NK-92 (cell line): ENCODE data around the gene ZNF22.

Experiments used
- DNase-seq: peaks from one replicate; lab custom pipeline; 2025; ENCODE audit not compliant: unreplicated experiment; lab: John Stamatoyannopoulos, UW

The ZNF22 gene

DNA sequence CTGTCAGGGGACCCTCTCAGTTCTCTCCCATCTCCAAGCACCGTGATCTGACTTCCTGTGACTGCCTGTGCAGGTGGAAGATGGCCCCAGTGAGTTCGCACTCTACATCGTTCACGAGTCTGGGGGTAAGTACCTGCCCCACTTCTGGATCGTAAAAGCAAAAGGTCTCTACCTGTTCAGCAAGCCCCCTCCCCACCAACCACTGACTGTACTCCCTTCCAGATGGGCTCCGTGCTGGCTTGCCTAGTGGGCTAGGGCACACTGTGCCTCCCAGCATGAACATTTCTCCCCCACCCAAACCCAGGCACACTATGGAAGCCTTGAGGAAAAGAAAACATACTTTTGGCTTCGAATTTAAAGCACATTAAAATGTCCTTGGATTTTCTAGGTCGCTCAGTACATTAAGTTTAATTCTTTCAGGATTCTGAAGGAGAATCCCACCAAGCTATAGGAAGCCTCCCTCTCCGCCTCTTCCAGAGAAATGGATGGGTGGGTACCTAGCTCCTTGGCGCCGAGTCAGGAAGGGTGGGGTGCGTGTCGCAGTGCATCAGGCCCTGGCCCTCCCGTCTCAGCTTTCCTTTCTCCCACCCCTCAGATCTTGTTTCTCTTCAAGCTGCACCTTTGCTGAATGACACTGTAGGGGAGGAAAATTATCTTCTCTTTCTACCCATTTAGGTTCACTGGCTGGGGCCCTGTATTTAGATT is 11.0 kb upstream of the ZNF22 start:
- no peak for DNase-seq

DNA sequence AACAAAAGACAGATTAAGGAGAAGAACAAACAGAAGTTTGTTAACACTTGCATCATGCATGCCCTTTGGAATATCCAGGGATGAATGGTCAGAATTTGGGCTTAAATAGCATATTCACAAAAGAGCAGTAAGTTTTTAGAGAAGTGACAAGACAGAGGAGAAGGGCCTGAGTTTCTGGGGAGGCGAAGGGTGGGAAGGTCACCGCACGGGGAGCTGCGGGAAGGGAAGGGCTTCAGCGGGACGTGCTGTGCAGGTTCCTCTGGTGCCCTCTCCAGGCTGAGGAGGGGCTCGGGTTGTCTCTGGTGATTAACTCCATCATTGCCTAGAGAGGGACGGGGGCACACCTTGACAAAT is 10.4 kb upstream of the ZNF22 start:
- no peak for DNase-seq

DNA sequence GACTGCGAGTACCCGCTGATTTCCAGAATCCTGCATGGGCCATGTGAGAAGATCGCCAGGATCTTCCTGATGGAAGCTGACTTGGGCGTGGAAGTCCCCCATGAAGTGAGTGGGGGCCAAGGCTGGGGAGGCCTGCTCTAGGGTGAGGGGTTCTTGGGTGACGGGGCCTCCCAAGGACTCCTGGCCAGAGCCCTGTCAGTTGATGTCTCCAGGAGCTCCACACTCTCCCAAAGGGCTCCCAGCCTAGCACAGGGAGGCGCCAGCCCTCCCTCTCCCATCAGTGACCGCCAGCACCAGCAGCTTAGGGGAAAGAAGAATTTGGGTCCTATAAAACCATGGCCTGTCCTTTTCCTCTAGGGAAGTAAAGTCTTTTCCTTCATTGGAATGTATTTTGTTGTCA is 9.8 kb upstream of the ZNF22 start:
- no peak for DNase-seq

DNA sequence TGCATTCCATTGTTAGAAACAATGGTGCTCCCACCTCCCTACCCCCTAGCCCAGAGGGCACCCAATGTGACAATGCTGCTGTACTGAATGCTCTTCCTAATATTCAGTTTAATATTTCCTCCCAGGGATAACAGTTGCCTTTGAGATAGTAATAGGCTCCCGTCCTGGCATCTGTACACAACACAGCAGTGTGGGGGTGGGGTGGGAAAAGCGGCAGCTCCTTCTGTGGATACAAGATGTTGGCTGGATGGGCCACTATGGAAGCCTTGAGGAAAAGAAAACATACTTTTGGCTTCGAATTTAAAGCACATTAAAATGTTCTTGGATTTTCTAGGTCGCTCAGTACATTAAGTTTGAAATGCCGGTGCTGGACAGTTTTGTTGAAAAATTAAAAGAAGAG is 9.2 kb upstream of the ZNF22 start:
- DNase-seq = no peak

- DNase-seq = no peak
These were observed 8.5 kb upstream of the ZNF22 start for GRCh38 chr10:44992070-44992731.

DNA sequence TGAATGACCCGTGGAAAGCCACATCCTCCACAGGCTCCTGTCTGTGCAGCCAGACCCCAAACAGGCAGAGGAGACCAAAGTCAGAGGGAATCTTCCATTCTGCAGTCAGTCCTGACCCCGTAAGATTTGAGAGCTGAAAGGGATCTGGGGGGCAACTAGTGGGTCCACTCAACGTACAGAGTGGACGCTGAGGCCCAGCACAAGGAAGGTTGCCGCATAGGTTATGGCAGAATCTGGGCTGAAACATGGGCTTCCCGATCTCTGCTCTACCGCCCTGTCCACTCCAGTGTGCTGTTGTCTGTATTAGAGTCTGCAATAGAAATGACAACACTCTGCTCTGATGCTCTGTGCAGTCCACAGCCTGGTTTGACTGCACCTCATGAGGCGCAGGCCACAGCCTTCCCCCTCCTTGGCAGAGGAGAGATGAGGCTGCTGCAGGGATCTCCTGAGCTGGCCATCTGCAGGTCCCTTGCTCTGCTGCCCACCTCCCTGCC is 7.9 kb upstream of the ZNF22 start:
- no peak for DNase-seq

GRCh38 chr10:44993226-44993921 is 7.3 kb upstream of the ZNF22 start:
- no peak for DNase-seq

DNA sequence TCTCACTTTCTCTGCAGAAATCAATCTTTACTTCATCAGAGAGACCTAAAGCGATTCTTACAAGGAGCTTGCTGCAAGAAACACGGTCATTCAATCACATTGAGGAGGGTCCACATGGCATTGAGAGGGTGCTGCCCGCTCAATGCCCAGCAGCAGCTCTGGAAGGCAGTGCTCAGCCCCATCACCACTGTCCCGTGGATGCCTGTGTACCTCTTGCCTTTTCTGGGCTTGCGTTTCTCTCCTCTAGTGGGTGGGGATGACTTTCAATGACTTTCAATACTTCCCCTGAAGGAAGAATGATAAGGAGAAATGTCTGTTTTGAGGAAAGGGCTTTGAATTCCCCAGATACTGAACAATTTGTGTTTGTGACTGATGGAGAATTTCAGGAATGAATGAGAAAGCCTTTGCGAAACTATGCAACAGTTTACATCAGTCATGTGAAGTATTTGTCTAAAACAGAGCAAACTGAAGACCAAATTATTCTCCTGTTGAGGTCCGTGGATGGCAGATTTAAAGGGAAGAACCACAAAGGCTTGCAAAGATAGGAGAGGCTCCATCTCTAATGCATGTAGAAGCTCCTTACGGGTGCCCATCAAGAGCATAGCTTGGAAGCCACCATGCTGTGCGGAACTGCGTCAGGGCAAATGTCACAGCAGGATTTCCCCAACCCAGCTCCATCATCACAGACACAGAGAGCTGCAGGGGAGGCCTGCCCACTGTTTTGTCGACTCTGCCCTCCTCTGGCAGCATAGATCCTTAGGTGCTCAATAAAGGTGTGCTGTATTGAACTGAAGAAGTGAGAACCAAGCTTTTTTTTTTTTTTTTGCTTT is 6.6 kb upstream of the ZNF22 start:
- no peak for DNase-seq

GRCh38 chr10:44994752-44995530 is 5.8 kb upstream of the ZNF22 start:
- DNase-seq = no peak

GRCh38 chr10:44995581-44995913 is 5.2 kb upstream of the ZNF22 start:
- no peak for DNase-seq

DNA sequence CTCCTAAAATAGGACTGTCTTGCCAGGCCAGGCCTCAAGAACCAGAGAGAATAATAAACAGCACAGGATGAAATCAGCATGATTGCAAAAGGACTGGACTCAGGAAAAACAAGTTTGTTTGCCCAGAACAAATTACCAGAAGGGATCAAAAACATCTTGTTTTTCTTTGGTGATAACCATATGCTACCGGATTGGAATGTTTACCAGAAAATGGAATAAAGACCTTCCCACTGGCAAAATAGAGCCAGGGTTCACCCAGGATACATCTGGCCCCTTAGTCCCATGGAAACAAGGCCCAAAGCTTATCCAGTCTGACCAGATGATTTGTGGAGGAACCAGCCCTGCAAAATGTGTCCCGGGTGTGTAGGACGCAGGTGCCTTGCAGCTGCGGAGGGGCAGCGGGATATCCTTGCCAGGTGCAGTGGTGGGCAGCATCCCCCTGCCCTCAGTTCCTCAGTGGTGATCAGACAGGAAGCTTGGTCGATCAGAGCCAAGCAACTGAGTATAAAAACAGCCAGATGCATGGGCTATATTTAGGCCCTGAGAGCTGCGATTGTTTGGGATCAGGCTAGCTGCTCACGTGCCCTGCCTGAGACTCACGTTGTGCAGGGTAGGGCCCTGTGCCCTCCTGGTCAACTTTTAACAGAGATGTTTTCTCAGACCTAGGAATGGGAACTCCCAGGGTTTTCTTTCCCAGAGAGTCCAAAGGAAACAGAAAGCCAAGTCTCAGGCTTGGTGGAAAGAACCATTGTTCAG is 4.6 kb upstream of the ZNF22 start:
- no peak for DNase-seq

GRCh38 chr10:44997105-44997748 is 3.5 kb upstream of the ZNF22 start:
- DNase-seq = no peak

DNA sequence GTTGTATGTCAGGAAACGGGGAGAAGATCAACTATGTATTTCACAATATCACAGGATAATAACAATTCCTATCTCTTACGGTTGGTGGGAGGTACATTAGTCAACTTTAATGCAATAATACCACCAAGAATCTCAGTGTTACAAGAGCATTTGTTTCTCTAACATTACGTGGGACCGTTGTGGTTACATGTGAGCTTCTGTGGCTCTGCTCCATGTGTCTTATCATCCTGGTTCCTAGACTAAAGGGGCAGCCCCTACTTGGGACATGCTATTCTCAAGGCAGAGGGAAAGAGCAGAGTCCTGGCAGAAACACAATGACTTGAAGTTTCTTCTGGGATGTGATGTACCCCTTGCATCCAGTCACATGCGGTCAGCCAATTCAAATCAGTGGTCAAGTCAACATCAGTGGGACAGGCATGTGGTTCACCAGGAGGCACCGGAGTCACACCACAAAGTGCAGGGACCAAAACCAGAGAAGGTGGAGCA is 2.5 kb upstream of the ZNF22 start:
- no peak for DNase-seq

DNA sequence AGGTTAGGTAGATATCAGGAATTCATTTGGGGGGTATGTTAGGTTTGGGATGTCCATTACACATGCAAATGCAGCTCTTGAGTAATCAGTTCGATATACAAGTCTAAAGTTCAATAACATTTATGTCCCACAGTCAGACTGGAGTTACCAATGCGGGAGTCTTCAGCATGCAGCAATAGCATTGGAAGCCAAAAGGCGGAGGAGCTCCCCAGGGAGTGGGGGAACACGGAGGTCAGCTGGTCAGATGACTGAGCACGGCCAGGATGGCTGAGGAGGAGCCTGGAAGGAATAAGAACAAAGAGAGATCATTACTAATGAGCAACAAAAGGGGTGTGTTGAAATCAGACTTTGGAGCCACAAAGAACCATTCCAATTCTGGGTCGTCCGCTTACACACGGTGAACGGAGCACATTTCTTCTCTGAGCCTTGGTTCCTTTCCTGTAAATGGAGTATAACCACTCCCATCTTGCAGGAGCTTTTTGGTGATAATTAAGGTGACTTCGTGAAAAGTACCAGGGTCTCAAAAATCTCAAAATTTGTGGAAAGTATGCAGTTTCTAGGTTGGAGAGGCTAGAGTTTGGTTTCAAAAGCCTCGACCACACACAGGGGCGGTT is 478 bp upstream of the ZNF22 start:
- DNase-seq = no peak

DNA sequence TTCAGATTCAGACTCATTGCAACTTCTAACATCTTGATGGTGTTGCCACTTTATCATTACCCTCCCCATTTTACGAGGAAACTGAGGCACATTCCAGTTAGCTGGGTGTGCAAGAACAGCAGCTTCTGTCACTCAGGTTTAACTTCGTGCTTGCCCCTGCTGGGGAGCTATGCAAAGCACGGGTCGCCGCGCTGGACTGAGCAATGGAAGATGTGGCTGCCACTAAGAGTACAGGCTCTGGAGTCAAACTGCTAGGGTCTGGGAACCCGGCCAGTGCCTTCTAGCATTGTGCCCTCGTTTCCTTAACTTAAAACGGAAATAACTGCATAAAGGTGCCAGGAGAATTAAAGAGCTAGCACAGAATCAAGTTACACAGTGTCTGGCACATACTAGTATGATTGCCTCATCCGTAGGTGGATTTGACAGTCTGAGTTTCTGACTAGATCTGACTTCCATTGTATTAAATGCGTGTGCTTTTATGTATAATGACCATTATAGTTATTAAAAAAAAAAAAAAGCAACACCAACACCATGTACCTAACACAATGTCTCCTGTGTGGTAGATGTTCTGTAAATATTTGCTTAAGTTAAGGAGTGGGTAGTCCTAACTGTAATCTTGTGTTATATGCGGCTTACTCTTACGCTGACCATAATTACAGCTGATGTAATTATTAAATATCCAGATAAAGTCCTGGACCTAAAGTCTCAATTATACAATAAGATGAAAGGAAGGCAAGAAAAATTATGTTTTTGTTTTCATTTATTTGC is 842 bp downstream of the ZNF22 start:
- DNase-seq = no peak

- DNase-seq = no peak
These were observed 2.8 kb downstream of the ZNF22 start for GRCh38 chr10:45003432-45004000.

DNA sequence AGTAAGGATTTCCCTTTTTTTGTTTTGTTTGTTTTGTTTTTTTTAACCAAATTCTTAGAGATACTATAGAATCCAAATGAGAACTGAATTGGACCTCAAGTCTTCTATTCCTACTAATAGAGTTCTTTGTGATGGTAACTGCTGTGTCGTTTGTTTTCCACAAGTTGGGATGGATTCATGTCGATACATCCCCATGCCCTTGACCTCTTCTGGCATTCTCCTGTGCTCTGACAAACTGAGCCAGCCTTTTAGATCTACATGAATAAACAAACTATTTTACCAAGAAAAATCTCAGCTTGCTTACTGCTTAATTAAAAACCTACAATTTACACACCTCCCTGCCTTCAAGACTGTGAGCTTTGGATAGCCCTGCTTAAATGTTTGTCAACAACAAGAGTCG is 3.9 kb downstream of the ZNF22 start:
- DNase-seq = no peak

GRCh38 chr10:45005284-45005683 is 4.6 kb downstream of the ZNF22 start:
- DNase-seq = no peak
